Measurements from ENCODE around the gene VAMP2. TPM values are rescaled to one million over a fixed set of nuclear protein-coding genes. Genes with fewer than 3 reads are reported as not detected.

Gene VAMP2
- total RNA-seq (2014; rRNA removed; shearing (Covaris generic)): 2.9 and 9.7 TPM in 2 replicates

GRCh38 chr17:8162233-8162996, at the start of gene VAMP2:
Gene VAMP2, minus strand, starts transcription at chr17:8162948. Its CDS starts 69 bp downstream, at chr17:8162879.
- H3K36me3 ChIP-seq: peaks cover 40% of the 10 kb centered on the region
- peak; percentile 38 to 67 for DNase-seq (ENCODE audit: low read depth in 1 of 2, low spot score in 2 of 2)
- peak within 1 kb of the TSS; percentile 95 for H3K27ac ChIP-seq
- H3K9me3 ChIP-seq (replicated peaks): no peaks in the 10 kb centered on the region
- peak within 1 kb of the TSS; percentile 100 for H3K4me3 ChIP-seq
- peaks cover 37% of the 10 kb centered on the region for H3K4me1 ChIP-seq (replicated peaks)
- H3K27me3 ChIP-seq (replicated peaks): no peaks in the 10 kb centered on the region

- Histone ChIP-seq H3K27me3 (replicated peaks) (no peaks in the 10 kb centered on the region), H3K9me3 (replicated peaks) (no peaks in the 10 kb centered on the region), H3K36me3 (peaks cover 42% of the 10 kb centered on the region), H3K4me3 (peak overlapping the region; percentile 80), H3K4me1 (replicated peaks) (peaks cover 19% of the 10 kb centered on the region), H3K27ac (peak overlapping the region; percentile 98)
- peak; percentile 48 to 56 for DNase-seq (ENCODE audit: low read depth in 1 of 2, low spot score in 2 of 2)
These were observed 48.2 kb upstream of the VAMP2 start for GRCh38 chr17:8210761-8211458.

GRCh38 chr17:8209907-8210760, 47.4 kb upstream of the VAMP2 start, which contains the start of gene AURKB:
Gene AURKB, minus strand, starts transcription at chr17:8210575. Its CDS starts 351 bp downstream, at chr17:8210224.
- Histone ChIP-seq H3K4me1 (replicated peaks) (peaks cover 19% of the 10 kb centered on the region), H3K9me3 (replicated peaks) (no peaks in the 10 kb centered on the region), H3K4me3 (peak within 1 kb of the TSS; percentile 80), H3K27me3 (replicated peaks) (no peaks in the 10 kb centered on the region), H3K36me3 (peaks cover 50% of the 10 kb centered on the region), H3K27ac (peak within 1 kb of the TSS; percentile 98)
- peak; percentile 94 to 97 for DNase-seq (ENCODE audit: low read depth in 1 of 2, low spot score in 2 of 2)

GRCh38 chr17:8206536-8206935, 43.8 kb upstream of the VAMP2 start:
- Histone ChIP-seq H3K27ac (no peak overlapping the region), H3K4me3 (no peak overlapping the region), H3K4me1 (replicated peaks) (peaks cover 18% of the 10 kb centered on the region), H3K36me3 (peaks cover 83% of the 10 kb centered on the region), H3K9me3 (replicated peaks) (no peaks in the 10 kb centered on the region), H3K27me3 (replicated peaks) (no peaks in the 10 kb centered on the region)
- DNase-seq (ENCODE audit: low read depth in 1 of 2, low spot score in 2 of 2): no peak

GRCh38 chr17:8204761-8205555, 42.2 kb upstream of the VAMP2 start:
- H3K36me3 ChIP-seq: peaks cover 88% of the 10 kb centered on the region
- H3K27ac ChIP-seq: no peak overlapping the region
- DNase-seq (ENCODE audit: low read depth in 1 of 2, low spot score in 2 of 2): no peak
- H3K9me3 ChIP-seq (replicated peaks): no peaks in the 10 kb centered on the region
- H3K27me3 ChIP-seq (replicated peaks): no peaks in the 10 kb centered on the region
- peaks cover 12% of the 10 kb centered on the region for H3K4me1 ChIP-seq (replicated peaks)
- H3K4me3 ChIP-seq: no peak overlapping the region

GRCh38 chr17:8192070-8192815, 29.5 kb upstream of the VAMP2 start:
- Histone ChIP-seq H3K36me3 (0 out of 2 replicates have a peak, but pooled peaks cover 4% of the 10 kb centered on the region), H3K9me3 (replicated peaks) (no peaks in the 10 kb centered on the region), H3K4me3 (no peak overlapping the region), H3K27me3 (replicated peaks) (no peaks in the 10 kb centered on the region), H3K27ac (no peak overlapping the region), H3K4me1 (replicated peaks) (peaks cover 36% of the 10 kb centered on the region)
- DNase-seq (ENCODE audit: low read depth in 1 of 2, low spot score in 2 of 2): peak; percentile 51 to 58

- Histone ChIP-seq H3K27me3 (replicated peaks) (no peaks in the 10 kb centered on the region), H3K4me3 (peak overlapping the region; percentile 72), H3K4me1 (replicated peaks) (peaks cover 30% of the 10 kb centered on the region), H3K36me3 (0 out of 2 replicates have a peak, but pooled peaks cover 4% of the 10 kb centered on the region), H3K9me3 (replicated peaks) (no peaks in the 10 kb centered on the region), H3K27ac (no peak overlapping the region)
- DNase-seq (ENCODE audit: low read depth in 1 of 2, low spot score in 2 of 2): no peak
These were observed 27.8 kb upstream of the VAMP2 start for GRCh38 chr17:8190506-8190905.

GRCh38 chr17:8189711-8190477, 27.1 kb upstream of the VAMP2 start, which contains the start of gene BORCS6:
Gene BORCS6, minus strand, starts transcription at chr17:8190180. Its CDS starts 40 bp downstream, at chr17:8190140.
- no peaks in the 10 kb centered on the region for H3K9me3 ChIP-seq (replicated peaks)
- H3K4me1 ChIP-seq (replicated peaks): peaks cover 30% of the 10 kb centered on the region

DNA sequence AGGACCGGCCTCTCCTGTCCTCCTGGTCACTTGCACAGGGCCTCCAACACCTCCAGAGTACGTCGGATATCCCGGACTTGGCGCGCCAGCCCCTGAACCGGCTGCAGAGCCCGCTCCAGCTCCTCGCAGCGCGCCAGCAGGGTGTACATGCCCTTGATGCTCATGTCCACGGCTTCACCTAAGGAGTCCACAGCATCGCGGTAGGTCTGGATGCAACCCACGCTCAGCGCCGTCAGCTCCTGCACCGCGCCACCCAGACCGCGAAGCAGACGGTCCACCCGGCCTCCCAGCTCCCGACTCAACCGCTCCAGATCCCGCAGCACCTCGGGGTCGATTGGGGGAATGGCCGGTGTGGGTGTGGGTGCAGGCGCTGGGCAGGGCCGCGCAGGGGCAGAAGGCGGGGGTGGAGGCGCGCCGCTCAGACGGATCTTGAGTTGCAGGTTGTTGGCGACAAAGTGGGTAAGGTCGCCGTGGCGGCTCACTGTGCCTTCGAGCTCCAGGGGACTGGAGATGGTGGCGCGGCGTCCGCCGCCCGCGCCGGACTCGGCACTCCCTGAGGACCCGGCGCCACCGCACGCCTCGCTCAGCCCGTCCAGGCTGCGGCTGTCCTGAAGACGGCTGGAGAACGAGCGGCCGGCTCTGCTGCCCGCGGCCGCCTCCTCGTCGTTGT, 26.4 kb upstream of the VAMP2 start:
- Histone ChIP-seq H3K36me3 (0 out of 2 replicates have a peak, but pooled peaks cover 4% of the 10 kb centered on the region), H3K4me3 (peak overlapping the region; percentile 72), H3K27me3 (replicated peaks) (no peaks in the 10 kb centered on the region), H3K27ac (peak overlapping the region; percentile 54; the same call in 1 of the 2 replicates), H3K4me1 (replicated peaks) (peaks cover 30% of the 10 kb centered on the region), H3K9me3 (replicated peaks) (no peaks in the 10 kb centered on the region)
- no peak for DNase-seq (ENCODE audit: low read depth in 1 of 2, low spot score in 2 of 2)

More at GRCh38 chr17:8189711-8190477, 27.1 kb upstream of the VAMP2 start, which contains the start of gene BORCS6:
- DNase-seq (ENCODE audit: low read depth in 1 of 2, low spot score in 2 of 2): peak; percentile 93 to 98
- Histone ChIP-seq H3K4me3 (peak within 1 kb of the TSS; percentile 72), H3K27me3 (replicated peaks) (no peaks in the 10 kb centered on the region), H3K36me3 (0 out of 2 replicates have a peak, but pooled peaks cover 4% of the 10 kb centered on the region), H3K27ac (peak within 1 kb of the TSS; percentile 54)

DNA sequence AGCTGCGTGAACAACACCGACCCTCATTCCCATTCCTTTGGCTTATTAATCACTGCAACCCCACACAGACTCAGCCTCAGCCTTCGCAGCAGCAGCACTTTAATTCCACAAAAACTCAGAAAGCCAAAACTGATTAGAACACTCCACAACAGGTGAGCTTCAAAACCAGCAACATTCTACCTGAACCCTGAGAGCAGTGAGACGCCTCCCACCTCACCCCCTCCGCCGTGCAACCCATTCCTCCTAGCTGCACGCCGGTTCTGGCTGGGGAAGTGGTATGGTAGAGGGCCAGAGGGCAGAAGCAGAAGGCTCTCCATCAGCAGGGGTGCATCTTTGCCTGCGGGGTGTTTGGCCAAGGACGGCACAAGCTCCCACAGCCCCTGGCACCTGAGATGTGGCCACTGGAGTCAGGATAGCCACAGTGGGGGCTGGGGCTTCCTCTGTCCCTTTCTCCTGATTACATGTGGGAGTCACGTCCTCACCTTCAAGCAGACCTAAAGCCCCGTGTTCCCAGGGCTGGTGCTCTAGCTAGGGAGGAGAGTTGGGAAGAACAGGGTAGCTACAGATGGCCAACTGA, 25.6 kb upstream of the VAMP2 start:
- Histone ChIP-seq H3K4me3 (peak overlapping the region; percentile 72), H3K9me3 (replicated peaks) (no peaks in the 10 kb centered on the region), H3K4me1 (replicated peaks) (peaks cover 26% of the 10 kb centered on the region), H3K27ac (no peak overlapping the region), H3K36me3 (0 out of 2 replicates have a peak, but pooled peaks cover 4% of the 10 kb centered on the region), H3K27me3 (replicated peaks) (no peaks in the 10 kb centered on the region)
- DNase-seq (ENCODE audit: low read depth in 1 of 2, low spot score in 2 of 2): no peak

Measured in SJSA1 (cell line).